Measurements from ENCODE around the gene IL11. TPM values are rescaled to one million over a fixed set of nuclear protein-coding genes. Genes with fewer than 3 reads are reported as not detected.
A peak's percentile ranks its signal among the peaks of the same experiment; 100 is the strongest.

Gene IL11
- total and polyA plus RNA-seq, 4 donors: 0.23 to 2.1 (median 0.27) TPM; not detected in 1

- Histone ChIP-seq H3K9me3 (ENCODE audit: control insufficient read depth, low read length) (no peaks in the 10 kb centered on the region), H3K27ac (ENCODE audit: low read depth in 1 of 2, low read length in 2 of 2) (no peak overlapping the region), H3K36me3 (ENCODE audit: control insufficient read depth in 1 of 2, insufficient read depth in 2 of 2, low read length in 1 of 2) (no peaks in the 10 kb centered on the region), H3K4me3 (ENCODE audit: low read length in 2 of 2) (no peak overlapping the region), H3K4me1 (ENCODE audit: control insufficient read depth in 1 of 2, insufficient read depth in 2 of 2, low read length in 2 of 2) (no peaks in the 10 kb centered on the region), H3K27me3 (ENCODE audit: control insufficient read depth in 1 of 2, insufficient read depth in 2 of 2, low read length in 1 of 2) (no peaks in the 10 kb centered on the region)
- intact Hi-C loops (cut with DNase I): no loop called here
- 8 to 9% methylated on average over 38 to 43 of the region's 43 CpGs for WGBS, 2 donors
- ATAC-seq (ENCODE audit: low FRiP score) (no peak), DNase-seq (no peak)
Measured at GRCh38 chr19:55377356-55378131, 7.3 kb upstream of the IL11 start.

GRCh38 chr19:55376241-55376933 lies 6.1 kb upstream of the IL11 start, which contains the start of gene TMEM190:
TMEM190 (plus strand) TSS chr19:55376826; CDS start chr19:55376854, 28 bp downstream.
- no peak for ATAC-seq (ENCODE audit: low FRiP score)
- H3K27me3 ChIP-seq (ENCODE audit: control insufficient read depth in 1 of 2, insufficient read depth in 2 of 2, low read length in 1 of 2): no peaks in the 10 kb centered on the region
- H3K9me3 ChIP-seq (ENCODE audit: control insufficient read depth, low read length): no peaks in the 10 kb centered on the region
- DNase-seq: no peak
- no peak within 1 kb of the TSS for H3K4me3 ChIP-seq (ENCODE audit: low read length in 2 of 2)
- H3K36me3 ChIP-seq (ENCODE audit: control insufficient read depth in 1 of 2, insufficient read depth in 2 of 2, low read length in 1 of 2): no peaks in the 10 kb centered on the region
- 53 to 56% methylated on average over 21 of the region's 21 CpGs for WGBS, 2 donors
- intact Hi-C loops (cut with DNase I): no loop called here
- H3K27ac ChIP-seq (ENCODE audit: low read depth in 1 of 2, low read length in 2 of 2): no peak within 1 kb of the TSS
- H3K4me1 ChIP-seq (ENCODE audit: control insufficient read depth in 1 of 2, insufficient read depth in 2 of 2, low read length in 2 of 2): no peaks in the 10 kb centered on the region

GRCh38 chr19:55373993-55374757 lies 3.9 kb upstream of the IL11 start:
- Histone ChIP-seq H3K27ac (ENCODE audit: low read depth in 1 of 2, low read length in 2 of 2) (no peak overlapping the region), H3K36me3 (ENCODE audit: control insufficient read depth in 1 of 2, insufficient read depth in 2 of 2, low read length in 1 of 2) (no peaks in the 10 kb centered on the region), H3K4me1 (ENCODE audit: control insufficient read depth in 1 of 2, insufficient read depth in 2 of 2, low read length in 2 of 2) (no peaks in the 10 kb centered on the region), H3K9me3 (ENCODE audit: control insufficient read depth, low read length) (no peaks in the 10 kb centered on the region), H3K4me3 (ENCODE audit: low read length in 2 of 2) (no peak overlapping the region), H3K27me3 (ENCODE audit: control insufficient read depth in 1 of 2, insufficient read depth in 2 of 2, low read length in 1 of 2) (no peaks in the 10 kb centered on the region)
- DNase-seq: no peak
- intact Hi-C loops (cut with DNase I): no loop called here
- 13 to 18% methylated on average over 26 to 31 of the region's 31 CpGs for WGBS, 2 donors
- no peak for ATAC-seq (ENCODE audit: low FRiP score)

- Histone ChIP-seq H3K36me3 (ENCODE audit: control insufficient read depth in 1 of 2, insufficient read depth in 2 of 2, low read length in 1 of 2) (no peaks in the 10 kb centered on the region), H3K27me3 (ENCODE audit: control insufficient read depth in 1 of 2, insufficient read depth in 2 of 2, low read length in 1 of 2) (no peaks in the 10 kb centered on the region), H3K4me3 (ENCODE audit: low read length in 2 of 2) (no peak overlapping the region), H3K4me1 (ENCODE audit: control insufficient read depth in 1 of 2, insufficient read depth in 2 of 2, low read length in 2 of 2) (no peaks in the 10 kb centered on the region), H3K27ac (ENCODE audit: low read depth in 1 of 2, low read length in 2 of 2) (no peak overlapping the region), H3K9me3 (ENCODE audit: control insufficient read depth, low read length) (no peaks in the 10 kb centered on the region)
- intact Hi-C loops (cut with DNase I): no loop called here
- DNase-seq (no peak), ATAC-seq (ENCODE audit: low FRiP score) (no peak)
- 60 to 66% methylated on average over 9 of the region's 9 CpGs for WGBS, 2 donors
Measured at GRCh38 chr19:55373306-55373992, 3.2 kb upstream of the IL11 start.

GRCh38 chr19:55372316-55373081 lies 2.2 kb upstream of the IL11 start:
- ATAC-seq (ENCODE audit: low FRiP score): no peak
- intact Hi-C loops (cut with DNase I): no loop called here
- 32 to 35% methylated on average over 20 to 24 of the region's 24 CpGs for WGBS, 2 donors
- DNase-seq: no peak
- Histone ChIP-seq H3K27me3 (ENCODE audit: control insufficient read depth in 1 of 2, insufficient read depth in 2 of 2, low read length in 1 of 2) (no peaks in the 10 kb centered on the region), H3K4me3 (ENCODE audit: low read length in 2 of 2) (no peak overlapping the region), H3K9me3 (ENCODE audit: control insufficient read depth, low read length) (no peaks in the 10 kb centered on the region), H3K27ac (ENCODE audit: low read depth in 1 of 2, low read length in 2 of 2) (no peak overlapping the region), H3K4me1 (ENCODE audit: control insufficient read depth in 1 of 2, insufficient read depth in 2 of 2, low read length in 2 of 2) (no peaks in the 10 kb centered on the region), H3K36me3 (ENCODE audit: control insufficient read depth in 1 of 2, insufficient read depth in 2 of 2, low read length in 1 of 2) (no peaks in the 10 kb centered on the region)

- H3K36me3 ChIP-seq (ENCODE audit: control insufficient read depth in 1 of 2, insufficient read depth in 2 of 2, low read length in 1 of 2): no peaks in the 10 kb centered on the region
- 2% methylated on average over 31 to 59 of the region's 59 CpGs for WGBS, 2 donors
- H3K4me3 ChIP-seq (ENCODE audit: low read length in 2 of 2): no peak overlapping the region
- DNase-seq: peak in 1 of 2 donors; percentile 47
- no peaks in the 10 kb centered on the region for H3K9me3 ChIP-seq (ENCODE audit: control insufficient read depth, low read length)
- no peak overlapping the region for H3K27ac ChIP-seq (ENCODE audit: low read depth in 1 of 2, low read length in 2 of 2)
- intact Hi-C loops (cut with DNase I): no loop called here
- no peak for ATAC-seq (ENCODE audit: low FRiP score)
- H3K27me3 ChIP-seq (ENCODE audit: control insufficient read depth in 1 of 2, insufficient read depth in 2 of 2, low read length in 1 of 2): no peaks in the 10 kb centered on the region
- no peaks in the 10 kb centered on the region for H3K4me1 ChIP-seq (ENCODE audit: control insufficient read depth in 1 of 2, insufficient read depth in 2 of 2, low read length in 2 of 2)
Measured at GRCh38 chr19:55369653-55370304, 484 bp downstream of the IL11 start.

- 7 to 9% methylated on average over 36 to 54 of the region's 54 CpGs for WGBS, 2 donors
- no peaks in the 10 kb centered on the region for H3K9me3 ChIP-seq (ENCODE audit: control insufficient read depth, low read length)
- peak in 1 of 2 donors; percentile 51 for DNase-seq
- no peak overlapping the region for H3K27ac ChIP-seq (ENCODE audit: low read depth in 1 of 2, low read length in 2 of 2)
- no peaks in the 10 kb centered on the region for H3K27me3 ChIP-seq (ENCODE audit: control insufficient read depth in 1 of 2, insufficient read depth in 2 of 2, low read length in 1 of 2)
- no peaks in the 10 kb centered on the region for H3K36me3 ChIP-seq (ENCODE audit: control insufficient read depth in 1 of 2, insufficient read depth in 2 of 2, low read length in 1 of 2)
- no peak for ATAC-seq (ENCODE audit: low FRiP score)
- no peak overlapping the region for H3K4me3 ChIP-seq (ENCODE audit: low read length in 2 of 2)
- no peaks in the 10 kb centered on the region for H3K4me1 ChIP-seq (ENCODE audit: control insufficient read depth in 1 of 2, insufficient read depth in 2 of 2, low read length in 2 of 2)
- intact Hi-C loops (cut with DNase I): no loop called here
Measured at GRCh38 chr19:55368701-55369563, 1.3 kb downstream of the IL11 start.

All from aorta (tissue), 5 donors.